Colon (tissue), 2 donors: ENCODE results near the gene LRRC36.

Source experiments
- FAIRE-seq: peaks from 2 replicates; lab custom pipeline; 2012; peaks lifted over from hg19 to GRCh38; lab: Jason Lieb, UNC
- donor health status: control.
- donor health status: control.

Gene LRRC36

GRCh38 chr16:67294938-67295361 is 31.7 kb upstream of the LRRC36 start:
- FAIRE-seq = no peak

- FAIRE-seq = no peak
Observed at GRCh38 chr16:67296420-67296819, 30.2 kb upstream of the LRRC36 start.

DNA sequence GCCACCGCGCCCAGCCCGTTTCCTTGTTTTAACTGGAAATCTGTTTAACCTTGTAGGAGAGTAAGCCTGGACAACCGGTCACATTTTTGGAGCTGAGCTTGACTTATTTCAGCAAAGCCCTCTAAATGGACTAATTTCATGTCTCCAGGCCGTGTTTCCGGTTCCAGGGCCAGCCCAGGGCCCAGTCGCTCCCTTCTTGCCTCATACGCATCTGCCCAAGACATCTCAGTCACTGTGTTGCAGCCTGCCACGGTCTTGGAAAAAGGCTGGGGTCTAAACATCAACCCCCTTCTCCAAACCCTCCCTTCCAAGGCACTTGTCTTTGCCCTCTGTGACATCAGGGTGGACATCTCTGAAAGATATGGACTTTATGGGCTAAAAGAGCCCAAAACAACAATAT is 28.3 kb upstream of the LRRC36 start:
- no peak for FAIRE-seq

DNA sequence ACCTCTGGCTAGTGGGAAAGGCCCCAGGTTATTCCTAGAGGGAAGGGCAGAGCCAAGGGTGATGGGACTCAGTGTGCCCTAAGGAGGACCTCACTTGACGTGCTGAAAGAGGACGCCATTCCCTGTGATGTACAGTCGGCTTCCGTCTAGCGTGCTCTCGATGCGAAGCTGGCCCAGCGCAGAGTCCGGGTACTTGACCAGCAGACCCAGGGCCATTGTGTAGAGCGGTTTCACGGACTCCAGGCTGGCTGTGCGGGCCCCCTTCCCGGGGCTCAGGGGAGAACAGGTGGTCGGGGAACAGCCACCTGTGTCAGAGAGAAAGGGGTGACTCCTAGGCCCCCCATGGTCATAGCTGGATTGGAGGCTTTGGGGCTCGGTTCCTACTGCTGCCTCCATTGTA is 27.3 kb upstream of the LRRC36 start:
- FAIRE-seq = no peak

DNA sequence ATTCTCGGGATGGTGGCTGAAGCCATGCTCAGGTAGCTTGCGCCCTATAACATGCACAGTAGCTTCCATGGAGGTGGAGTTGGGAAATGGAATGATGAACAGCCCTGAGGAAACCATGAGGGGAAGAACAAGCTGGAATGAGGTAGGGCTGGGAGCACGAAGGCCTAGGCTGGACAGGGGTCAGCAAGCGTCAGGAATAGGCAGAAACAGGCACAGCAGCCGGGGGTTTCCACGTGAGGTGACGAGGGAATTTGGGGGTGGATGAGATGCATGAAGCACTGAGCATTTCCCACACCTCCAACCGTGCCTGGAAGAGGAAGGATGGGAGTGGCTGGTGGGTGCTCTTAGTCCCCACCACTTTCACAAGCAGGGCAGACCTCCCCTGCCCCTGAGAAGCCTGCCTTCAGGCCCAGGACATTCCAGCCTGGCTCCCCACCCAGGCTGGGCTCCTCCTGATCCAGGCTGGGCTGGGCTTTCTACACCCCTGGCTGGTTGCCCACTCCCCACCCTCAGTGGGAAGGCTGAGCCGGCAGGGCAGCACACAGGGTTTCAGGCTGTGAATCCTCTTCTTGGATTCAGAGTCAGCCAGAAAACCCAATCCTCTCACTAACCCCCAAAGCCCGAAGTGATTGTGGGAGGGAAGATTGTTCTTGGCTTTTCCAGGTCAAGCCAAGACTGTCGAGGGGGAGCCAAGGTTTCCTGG is 25.4 kb upstream of the LRRC36 start:
- FAIRE-seq = no peak

DNA sequence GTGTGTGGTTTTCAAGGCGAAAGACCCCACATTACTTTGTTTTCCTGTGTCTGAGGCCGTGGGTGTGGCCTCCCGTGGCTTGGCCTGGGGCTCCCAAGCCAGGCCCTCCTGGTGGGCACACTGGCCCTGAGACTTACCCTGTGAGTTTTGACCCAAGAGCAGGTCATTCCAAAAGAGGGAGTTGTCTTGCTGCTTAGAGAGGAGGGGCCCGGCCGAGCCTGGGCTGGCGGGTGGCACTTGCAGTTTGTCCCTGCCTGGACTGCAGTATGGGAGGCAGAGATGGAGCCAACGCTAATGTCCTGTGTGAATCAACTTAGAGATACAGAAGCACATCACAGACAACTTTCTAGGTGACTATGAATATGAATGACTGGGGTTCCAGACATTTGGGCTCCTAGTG is 24.5 kb upstream of the LRRC36 start:
- FAIRE-seq = no peak

- no peak for FAIRE-seq
Observed at GRCh38 chr16:67302970-67303369, 23.6 kb upstream of the LRRC36 start.

DNA sequence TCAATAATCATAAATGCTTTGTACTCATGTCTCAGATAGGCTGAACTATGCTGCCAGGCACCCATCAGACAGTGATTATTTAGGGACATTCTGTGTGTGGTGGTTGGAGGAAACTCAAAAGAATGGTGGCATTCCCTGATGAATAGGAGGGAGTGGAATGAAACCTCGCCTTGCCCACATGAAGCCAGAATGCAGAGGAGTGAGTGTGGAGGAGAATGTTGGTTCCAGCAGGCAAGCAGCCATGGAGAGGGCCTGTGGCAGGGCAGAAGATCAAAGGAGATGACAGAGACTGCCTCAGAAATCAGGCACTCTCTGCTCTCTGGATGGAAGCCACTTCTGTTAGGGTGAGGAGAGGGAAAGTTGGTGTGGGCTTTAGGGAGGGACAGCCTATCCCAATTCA is 22.6 kb upstream of the LRRC36 start:
- FAIRE-seq = no peak

DNA sequence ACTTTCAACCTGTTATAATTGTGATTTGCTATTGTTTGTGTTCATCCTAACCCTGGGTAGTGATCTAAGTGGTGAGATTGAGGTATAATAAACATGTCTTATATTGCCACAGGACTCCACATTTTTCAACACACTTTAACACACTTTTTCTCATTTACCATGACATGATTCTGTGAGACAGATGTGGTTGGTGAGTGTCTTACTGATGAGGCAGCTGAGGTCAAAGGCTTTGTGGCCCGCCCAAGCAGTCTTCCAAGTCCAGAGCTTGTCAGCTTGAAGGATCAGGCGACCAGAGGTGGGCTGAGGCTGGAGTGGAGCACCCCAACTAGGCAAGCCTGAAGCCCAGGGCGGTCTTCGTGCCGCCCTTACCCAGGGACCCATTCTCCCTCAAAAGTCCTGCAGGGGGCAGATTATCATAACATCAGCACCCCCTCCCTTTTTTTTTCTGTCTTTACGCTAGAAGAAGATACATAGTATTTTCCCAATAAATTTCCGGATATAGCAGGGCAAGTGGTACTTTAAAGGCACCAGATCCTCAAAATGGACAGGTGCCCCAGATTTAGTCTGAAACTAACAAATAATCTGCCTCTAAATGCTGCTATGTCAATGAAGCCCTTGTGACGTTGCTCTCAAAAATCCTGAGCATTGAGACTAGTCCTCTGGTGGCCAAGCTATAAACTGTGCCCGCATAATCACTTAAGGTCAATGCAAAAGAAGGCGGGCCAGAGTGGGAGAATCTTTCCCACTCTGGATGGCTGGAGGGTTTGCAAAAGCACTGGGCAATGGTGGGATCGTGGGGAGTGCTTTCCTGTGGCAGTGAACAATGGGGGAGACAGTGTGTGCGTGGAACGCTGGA is 21.2 kb upstream of the LRRC36 start:
- no peak for FAIRE-seq

- no peak for FAIRE-seq
Observed at GRCh38 chr16:67310561-67310960, 16.1 kb upstream of the LRRC36 start.

GRCh38 chr16:67311607-67312488 is 14.8 kb upstream of the LRRC36 start:
- FAIRE-seq = no peak

GRCh38 chr16:67312719-67313118 is 13.9 kb upstream of the LRRC36 start:
- FAIRE-seq = no peak

GRCh38 chr16:67317853-67318252 is 8.8 kb upstream of the LRRC36 start:
- FAIRE-seq = no peak

- no peak for FAIRE-seq
Observed at GRCh38 chr16:67326115-67326471, 522 bp upstream of the LRRC36 start.

DNA sequence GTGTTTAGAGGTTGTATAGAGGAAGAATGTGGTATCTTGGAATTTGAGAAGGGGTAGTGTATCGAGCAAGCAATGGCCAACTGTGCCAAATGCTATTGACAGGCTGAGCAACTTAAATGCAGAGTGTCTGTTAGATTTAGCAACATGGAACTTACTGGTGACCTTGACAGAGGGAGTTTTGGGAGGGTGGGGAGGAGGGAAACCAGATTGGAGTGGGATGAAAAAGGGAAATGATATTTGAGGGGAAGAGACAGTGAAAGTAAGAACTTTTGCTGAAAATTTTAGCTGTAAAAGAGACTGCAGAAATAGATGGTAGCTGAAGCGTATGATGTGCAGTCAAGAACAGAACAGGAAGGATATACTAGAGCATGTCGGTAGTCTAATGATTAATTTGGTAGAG is 1.1 kb downstream of the LRRC36 start:
- FAIRE-seq = no peak

GRCh38 chr16:67329901-67330300 is 3.3 kb downstream of the LRRC36 start:
- no peak for FAIRE-seq

DNA sequence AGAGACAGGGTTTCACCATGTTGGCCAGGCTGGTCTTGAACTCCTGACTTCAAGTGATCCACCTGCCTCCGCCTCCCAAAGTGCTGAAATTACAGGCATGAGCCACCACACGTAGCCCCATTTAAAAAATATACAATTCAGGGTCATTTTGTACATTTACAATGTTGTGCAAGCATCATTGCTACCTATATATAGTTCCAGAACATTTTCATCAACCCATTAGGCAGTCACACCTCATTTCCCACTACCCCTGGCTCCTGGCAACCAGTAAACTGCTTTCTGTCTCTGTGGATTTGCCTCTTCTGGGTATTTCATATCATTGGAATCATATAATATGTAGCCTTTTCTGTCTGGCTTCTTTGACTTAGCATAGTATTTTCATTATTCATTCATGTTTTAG is 6.7 kb downstream of the LRRC36 start:
- no peak for FAIRE-seq

GRCh38 chr16:67336116-67336515 is 9.5 kb downstream of the LRRC36 start:
- FAIRE-seq = no peak

DNA sequence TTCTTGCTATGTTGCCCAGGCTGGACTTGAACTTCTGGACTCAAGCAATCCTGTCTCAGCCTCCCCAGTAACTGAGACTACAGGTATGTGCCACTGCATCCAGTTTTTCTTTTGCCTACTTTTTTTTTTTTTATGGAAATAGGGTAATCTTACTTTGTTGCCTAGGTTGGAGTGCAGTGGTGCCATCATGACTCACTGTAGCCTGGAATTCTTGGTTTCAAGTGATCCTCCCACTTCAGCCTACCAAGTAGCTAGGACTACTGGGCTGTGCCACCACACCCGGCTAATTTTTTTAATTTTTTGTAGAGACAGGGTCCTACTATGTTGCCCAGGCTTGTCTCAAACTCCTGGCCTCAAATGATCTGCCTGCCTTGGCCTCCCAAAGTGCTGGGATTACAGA is 10.0 kb downstream of the LRRC36 start:
- no peak for FAIRE-seq

GRCh38 chr16:67339453-67339852 is 12.8 kb downstream of the LRRC36 start:
- no peak for FAIRE-seq

DNA sequence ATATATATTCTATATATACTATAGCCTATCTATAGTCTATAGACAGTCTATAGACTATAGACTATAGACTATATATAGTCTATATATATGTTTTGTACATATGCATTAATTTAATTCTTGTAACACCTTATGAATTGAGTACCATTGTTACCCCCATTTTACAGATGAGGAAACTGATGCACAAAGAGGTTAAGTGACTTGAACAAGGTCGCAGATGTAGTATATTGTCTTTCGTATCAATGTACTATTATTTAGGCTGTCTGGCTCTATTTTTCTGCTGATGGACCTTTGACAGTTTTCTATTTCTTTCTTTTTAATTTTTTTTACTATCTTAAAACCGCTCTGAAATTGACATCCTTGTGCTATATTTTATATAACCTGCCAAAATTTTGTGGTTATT is 14.6 kb downstream of the LRRC36 start:
- no peak for FAIRE-seq

GRCh38 chr16:67342616-67343015 is 16.0 kb downstream of the LRRC36 start:
- no peak for FAIRE-seq

DNA sequence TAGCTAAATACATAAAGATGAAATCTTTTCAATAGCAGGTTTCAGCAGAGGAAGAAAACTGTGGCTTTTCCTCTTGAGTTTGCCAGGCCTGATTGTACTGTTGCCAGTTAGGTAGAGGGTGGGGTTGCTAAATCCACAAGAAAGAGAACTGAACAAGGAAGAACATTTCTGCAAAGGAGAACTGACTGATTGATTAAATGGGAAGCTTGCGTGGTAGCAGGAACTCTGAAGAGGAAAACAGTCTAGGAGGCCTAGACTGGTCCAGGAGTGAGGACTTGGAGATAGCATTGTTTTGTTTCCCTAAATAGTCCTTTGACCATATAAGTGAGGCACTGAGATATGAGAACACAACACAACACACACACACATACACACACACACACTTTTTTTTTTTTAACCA is 18.8 kb downstream of the LRRC36 start:
- FAIRE-seq = no peak
